Measurements from ENCODE around the gene NUDT7. TPM values are rescaled to one million over a fixed set of nuclear protein-coding genes. Genes with fewer than 3 reads are reported as not detected.

NUDT7 gene
- total and polyA plus RNA-seq, 9 donors: 2.8 to 5.2 (median 4.2) TPM

DNA sequence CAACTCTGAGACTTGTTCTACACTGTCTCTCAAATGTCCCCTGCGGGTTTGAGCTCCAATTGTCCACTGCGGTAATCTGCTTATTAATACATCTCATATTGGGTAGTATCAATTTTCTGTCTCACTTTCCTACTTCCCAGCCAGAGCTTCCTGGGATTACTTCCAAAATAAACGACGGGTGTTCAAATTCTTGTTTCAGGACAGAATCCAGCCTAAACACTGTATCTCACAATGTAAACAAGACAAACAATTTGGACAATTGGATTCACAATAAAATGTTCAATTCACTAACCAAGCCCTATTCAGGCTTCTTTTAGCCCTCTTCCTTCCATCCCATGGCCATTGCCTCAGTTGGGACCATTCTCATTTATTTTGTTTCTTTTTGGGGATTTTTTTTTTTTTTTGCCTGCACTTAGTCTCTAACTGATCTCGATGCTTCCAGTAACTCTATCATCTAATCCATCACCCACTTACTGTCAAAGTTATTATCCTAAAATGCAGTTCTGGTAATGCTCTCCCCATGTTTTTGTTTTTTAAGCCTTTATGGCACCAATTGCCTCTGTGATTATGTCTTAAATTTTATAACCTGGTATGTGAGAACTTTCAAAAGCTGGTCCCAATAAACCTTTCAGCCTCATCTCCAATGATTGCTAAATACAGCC is 64.0 kb downstream of the NUDT7 start:
- Histone ChIP-seq H3K36me3 (ENCODE audit: control insufficient read depth, insufficient read depth, low read length) (no peaks in the 10 kb centered on the region), H3K4me3 (ENCODE audit: low read length) (no peak overlapping the region), H3K4me1 (ENCODE audit: control insufficient read depth, insufficient read depth, low read length) (peaks cover 14% of the 10 kb centered on the region), H3K27ac (ENCODE audit: low read length) (no peak overlapping the region), H3K9me3 (replicated peaks; ENCODE audit: control insufficient read depth, low read depth, low read length) (no peaks in the 10 kb centered on the region), H3K27me3 (ENCODE audit: control insufficient read depth, insufficient read depth, low read length) (peaks cover 37% of the 10 kb centered on the region)
- WGBS (ENCODE audit: insufficient coverage): 30% methylated on average over 4 of the region's 5 CpGs
- peak; percentile 46 for DNase-seq

DNA sequence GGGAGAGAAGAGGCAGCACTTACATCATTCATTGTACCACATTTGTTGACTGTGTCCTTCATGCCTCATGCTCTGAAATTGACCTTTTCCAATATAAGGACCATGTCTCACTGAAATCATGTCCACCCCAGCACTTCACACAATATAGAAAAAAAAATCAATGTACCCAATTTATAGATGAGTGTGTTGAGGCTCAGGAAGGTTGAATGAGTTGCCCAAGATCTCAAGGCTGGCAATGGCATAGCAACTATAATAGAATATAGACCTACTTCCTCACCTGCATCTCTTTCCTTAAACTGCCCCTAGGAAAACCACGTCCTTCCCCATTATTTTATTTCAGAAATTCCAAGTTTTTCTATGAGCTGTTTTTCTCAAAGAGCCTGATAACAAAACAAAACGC is 65.1 kb downstream of the NUDT7 start:
- H3K27ac ChIP-seq (ENCODE audit: low read length): no peak overlapping the region
- no peaks in the 10 kb centered on the region for H3K9me3 ChIP-seq (replicated peaks; ENCODE audit: control insufficient read depth, low read depth, low read length)
- no CpG with 5 or more reads among the region's 2 CpGs for WGBS (ENCODE audit: insufficient coverage)
- peaks cover 40% of the 10 kb centered on the region for H3K27me3 ChIP-seq (ENCODE audit: control insufficient read depth, insufficient read depth, low read length)
- H3K4me1 ChIP-seq (ENCODE audit: control insufficient read depth, insufficient read depth, low read length): peaks cover 14% of the 10 kb centered on the region
- H3K36me3 ChIP-seq (ENCODE audit: control insufficient read depth, insufficient read depth, low read length): no peaks in the 10 kb centered on the region
- H3K4me3 ChIP-seq (ENCODE audit: low read length): no peak overlapping the region
- DNase-seq: no peak

GRCh38 chr16:77788181-77789084 is 66.1 kb downstream of the NUDT7 start, which contains the start of gene VAT1L:
VAT1L (plus strand) TSS chr16:77788564; CDS start chr16:77788683, 119 bp downstream.
- Histone ChIP-seq H3K4me3 (ENCODE audit: low read length) (peak within 1 kb of the TSS; percentile 36), H3K4me1 (ENCODE audit: control insufficient read depth, insufficient read depth, low read length) (peaks cover 14% of the 10 kb centered on the region), H3K27me3 (ENCODE audit: control insufficient read depth, insufficient read depth, low read length) (peaks cover 42% of the 10 kb centered on the region), H3K27ac (ENCODE audit: low read length) (no peak within 1 kb of the TSS), H3K9me3 (replicated peaks; ENCODE audit: control insufficient read depth, low read depth, low read length) (no peaks in the 10 kb centered on the region), H3K36me3 (ENCODE audit: control insufficient read depth, insufficient read depth, low read length) (no peaks in the 10 kb centered on the region)
- WGBS (ENCODE audit: insufficient coverage): under 1% methylated on average over 67 of the region's 78 CpGs
- peak; percentile 56 for DNase-seq

GRCh38 chr16:77789085-77790008 is 67.0 kb downstream of the NUDT7 start:
- peak overlapping the region; percentile 36 for H3K4me3 ChIP-seq (ENCODE audit: low read length)
- peaks cover 14% of the 10 kb centered on the region for H3K4me1 ChIP-seq (ENCODE audit: control insufficient read depth, insufficient read depth, low read length)
- H3K27me3 ChIP-seq (ENCODE audit: control insufficient read depth, insufficient read depth, low read length): peaks cover 42% of the 10 kb centered on the region
- no peak overlapping the region for H3K27ac ChIP-seq (ENCODE audit: low read length)
- 2% methylated on average over 19 of the region's 34 CpGs for WGBS (ENCODE audit: insufficient coverage)
- no peaks in the 10 kb centered on the region for H3K36me3 ChIP-seq (ENCODE audit: control insufficient read depth, insufficient read depth, low read length)
- no peaks in the 10 kb centered on the region for H3K9me3 ChIP-seq (replicated peaks; ENCODE audit: control insufficient read depth, low read depth, low read length)
- DNase-seq: no peak

GRCh38 chr16:77790009-77790372 is 67.7 kb downstream of the NUDT7 start:
- no peak overlapping the region for H3K4me3 ChIP-seq (ENCODE audit: low read length)
- H3K4me1 ChIP-seq (ENCODE audit: control insufficient read depth, insufficient read depth, low read length): peaks cover 14% of the 10 kb centered on the region
- no peaks in the 10 kb centered on the region for H3K36me3 ChIP-seq (ENCODE audit: control insufficient read depth, insufficient read depth, low read length)
- H3K9me3 ChIP-seq (replicated peaks; ENCODE audit: control insufficient read depth, low read depth, low read length): no peaks in the 10 kb centered on the region
- 6% methylated on average over 9 of the region's 11 CpGs for WGBS (ENCODE audit: insufficient coverage)
- peaks cover 42% of the 10 kb centered on the region for H3K27me3 ChIP-seq (ENCODE audit: control insufficient read depth, insufficient read depth, low read length)
- DNase-seq: peak; percentile 11
- no peak overlapping the region for H3K27ac ChIP-seq (ENCODE audit: low read length)

DNA sequence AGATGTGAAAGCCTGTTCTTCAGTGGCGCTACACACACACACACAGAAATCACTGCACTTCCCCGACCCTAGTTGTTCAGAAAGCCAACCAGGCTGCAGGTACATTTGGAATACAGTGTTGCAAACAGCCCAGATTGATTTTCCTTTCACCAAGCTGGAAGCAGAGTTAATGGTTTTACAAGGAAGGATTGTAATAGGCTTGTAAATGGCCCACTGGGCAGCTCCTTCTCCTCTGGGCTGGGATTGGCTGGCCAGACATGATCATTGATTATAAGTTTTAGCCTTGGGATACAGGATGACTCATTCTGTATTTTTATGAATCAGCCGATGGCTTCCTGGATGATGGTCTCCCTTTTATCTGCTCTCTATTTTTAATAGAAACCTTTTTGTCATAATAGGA is 68.6 kb downstream of the NUDT7 start:
- Histone ChIP-seq H3K4me3 (ENCODE audit: low read length) (no peak overlapping the region), H3K27me3 (ENCODE audit: control insufficient read depth, insufficient read depth, low read length) (peaks cover 42% of the 10 kb centered on the region), H3K9me3 (replicated peaks; ENCODE audit: control insufficient read depth, low read depth, low read length) (no peaks in the 10 kb centered on the region), H3K4me1 (ENCODE audit: control insufficient read depth, insufficient read depth, low read length) (peaks cover 14% of the 10 kb centered on the region), H3K36me3 (ENCODE audit: control insufficient read depth, insufficient read depth, low read length) (no peaks in the 10 kb centered on the region), H3K27ac (ENCODE audit: low read length) (no peak overlapping the region)
- WGBS (ENCODE audit: insufficient coverage): no CpG with 5 or more reads among the region's 3 CpGs
- DNase-seq: peak; percentile 59

Other genes with a start within 250 kb of the NUDT7 start
- 1.9 TPM for gene VAT1L, start 66.0 kb downstream of the NUDT7 start, total RNA-seq
- 1 to 10 TPM; 1.1 to 8.1 (median 3.2) TPM for gene VAT1L, start 66.0 kb downstream of the NUDT7 start, polyA plus RNA-seq (ENCODE audit: insufficient read depth in 1 of 8, insufficient read length in 8 of 8, low replicate concordance in 1 of 8)

Data from muscle of leg (tissue), 11 donors.